ENCODE measurements around the gene MKI67.

MKI67 gene

GRCh38 chr10:128086003-128086863, 40.0 kb downstream of the MKI67 start:
- in situ Hi-C loops (cut with MboI; ENCODE audit: low sequenced_read_pairs) = no loop called here

- in situ Hi-C loops (cut with MboI; ENCODE audit: low sequenced_read_pairs) = no loop called here
Measured at GRCh38 chr10:128084991-128085390, 41.2 kb downstream of the MKI67 start.

GRCh38 chr10:128084364-128084763, 41.9 kb downstream of the MKI67 start:
- in situ Hi-C loops (cut with MboI; ENCODE audit: low sequenced_read_pairs) = no loop called here

- in situ Hi-C loops (cut with MboI; ENCODE audit: low sequenced_read_pairs) = no loop called here
Measured at GRCh38 chr10:128083191-128083895, 42.9 kb downstream of the MKI67 start.

- in situ Hi-C loops (cut with MboI; ENCODE audit: low sequenced_read_pairs) = no loop called here
Measured at GRCh38 chr10:128081720-128082119, 44.5 kb downstream of the MKI67 start.

GRCh38 chr10:128081222-128081621, 45.0 kb downstream of the MKI67 start:
- in situ Hi-C loops (cut with MboI; ENCODE audit: low sequenced_read_pairs) = no loop called here

GRCh38 chr10:128080641-128081040, 45.6 kb downstream of the MKI67 start:
- in situ Hi-C loops (cut with MboI; ENCODE audit: low sequenced_read_pairs) = no loop called here

- in situ Hi-C loops (cut with MboI; ENCODE audit: low sequenced_read_pairs) = no loop called here
Measured at GRCh38 chr10:128080231-128080630, 46.0 kb downstream of the MKI67 start.

GRCh38 chr10:128078136-128078969, 47.9 kb downstream of the MKI67 start:
- in situ Hi-C loops (cut with MboI; ENCODE audit: low sequenced_read_pairs) = loop anchor here (10.0 kb wide), 1 partner anchor 204 kb away; no protein-coding TSS in a partner anchor

GRCh38 chr10:128077155-128077875, 48.9 kb downstream of the MKI67 start:
- in situ Hi-C loops (cut with MboI; ENCODE audit: low sequenced_read_pairs) = loop anchor here (10.0 kb wide), 1 partner anchor 203 kb away; no protein-coding TSS in a partner anchor

GRCh38 chr10:128074589-128074988, 51.6 kb downstream of the MKI67 start:
- in situ Hi-C loops (cut with MboI; ENCODE audit: low sequenced_read_pairs) = loop anchor here (10.0 kb wide), 1 partner anchor 200 kb away; no protein-coding TSS in a partner anchor

- in situ Hi-C loops (cut with MboI; ENCODE audit: low sequenced_read_pairs) = loop anchor here (10.0 kb wide), 1 partner anchor 199 kb away; no protein-coding TSS in a partner anchor
Measured at GRCh38 chr10:128073890-128074289, 52.3 kb downstream of the MKI67 start.

- in situ Hi-C loops (cut with MboI; ENCODE audit: low sequenced_read_pairs) = loop anchor here (10.0 kb wide), 1 partner anchor 198 kb away; no protein-coding TSS in a partner anchor
Measured at GRCh38 chr10:128072941-128073645, 53.1 kb downstream of the MKI67 start.

- in situ Hi-C loops (cut with MboI; ENCODE audit: low sequenced_read_pairs) = loop anchor here (10.0 kb wide), 1 partner anchor 197 kb away; no protein-coding TSS in a partner anchor
Measured at GRCh38 chr10:128072046-128072445, 54.2 kb downstream of the MKI67 start.

- in situ Hi-C loops (cut with MboI; ENCODE audit: low sequenced_read_pairs) = loop anchor here (10.0 kb wide), 1 partner anchor 197 kb away; no protein-coding TSS in a partner anchor
Measured at GRCh38 chr10:128071417-128071782, 54.8 kb downstream of the MKI67 start.

- in situ Hi-C loops (cut with MboI; ENCODE audit: low sequenced_read_pairs) = loop anchor here (10.0 kb wide), 1 partner anchor 196 kb away; no protein-coding TSS in a partner anchor
Measured at GRCh38 chr10:128070721-128071416, 55.4 kb downstream of the MKI67 start.

GRCh38 chr10:128070161-128070560, 56.1 kb downstream of the MKI67 start:
- in situ Hi-C loops (cut with MboI; ENCODE audit: low sequenced_read_pairs) = loop anchor here (10.0 kb wide), 1 partner anchor 195 kb away; no protein-coding TSS in a partner anchor

- in situ Hi-C loops (cut with MboI; ENCODE audit: low sequenced_read_pairs) = loop anchor here (10.0 kb wide), 1 partner anchor 195 kb away; no protein-coding TSS in a partner anchor
Measured at GRCh38 chr10:128069351-128070051, 56.7 kb downstream of the MKI67 start.
